GM10847 (cell line): ENCODE results near the gene LRRC26.
A peak's percentile ranks its signal among the peaks of the same experiment; 100 is the strongest.

Experiments used
- POLR2A ChIP-seq: IDR thresholded peaks from 2 replicates; pipeline ENCODE4 v1.6.1; 2011; ENCODE audit not compliant: insufficient read length; ENCODE audit errors: extremely low read depth

LRRC26 gene

GRCh38 chr9:137169896-137170358, at the start of gene LRRC26:
Gene LRRC26 (minus strand): TSS chr9:137170051. CDS start chr9:137169943, 108 bp downstream.
- TF ChIP-seq POLR2A = no peak

- no peak for TF ChIP-seq POLR2A
Observed at GRCh38 chr9:137218754-137219271, 49.0 kb upstream of the LRRC26 start.

- no peak for TF ChIP-seq POLR2A
Observed at GRCh38 chr9:137218212-137218753, 48.4 kb upstream of the LRRC26 start.

- TF ChIP-seq POLR2A = no peak
Observed at GRCh38 chr9:137217276-137218211, 47.7 kb upstream of the LRRC26 start.

- no peak for TF ChIP-seq POLR2A
Observed at GRCh38 chr9:137216188-137216965, 46.5 kb upstream of the LRRC26 start.

GRCh38 chr9:137215196-137215986, 45.5 kb upstream of the LRRC26 start:
- no peak for TF ChIP-seq POLR2A

- TF ChIP-seq POLR2A = no peak
Observed at GRCh38 chr9:137214620-137215019, 44.8 kb upstream of the LRRC26 start.

GRCh38 chr9:137213160-137214060, 43.6 kb upstream of the LRRC26 start:
- TF ChIP-seq POLR2A = no peak

- no peak for TF ChIP-seq POLR2A
Observed at GRCh38 chr9:137212520-137212919, 42.7 kb upstream of the LRRC26 start.

GRCh38 chr9:137211532-137211931, 41.7 kb upstream of the LRRC26 start:
- no peak for TF ChIP-seq POLR2A

GRCh38 chr9:137206602-137207001, 36.8 kb upstream of the LRRC26 start:
- no peak for TF ChIP-seq POLR2A

- TF ChIP-seq POLR2A = peak; percentile 90
Observed at GRCh38 chr9:137205126-137206069, 35.5 kb upstream of the LRRC26 start, which contains the start of the genes NDOR1 and TMEM203. Gene NDOR1 (plus strand): TSS chr9:137205700. CDS start chr9:137205778, 78 bp downstream. Gene TMEM203 (minus strand): TSS chr9:137205648. CDS start chr9:137205414, 234 bp downstream.
